ENCODE data around the gene ZDHHC1.

The ZDHHC1 gene

DNA sequence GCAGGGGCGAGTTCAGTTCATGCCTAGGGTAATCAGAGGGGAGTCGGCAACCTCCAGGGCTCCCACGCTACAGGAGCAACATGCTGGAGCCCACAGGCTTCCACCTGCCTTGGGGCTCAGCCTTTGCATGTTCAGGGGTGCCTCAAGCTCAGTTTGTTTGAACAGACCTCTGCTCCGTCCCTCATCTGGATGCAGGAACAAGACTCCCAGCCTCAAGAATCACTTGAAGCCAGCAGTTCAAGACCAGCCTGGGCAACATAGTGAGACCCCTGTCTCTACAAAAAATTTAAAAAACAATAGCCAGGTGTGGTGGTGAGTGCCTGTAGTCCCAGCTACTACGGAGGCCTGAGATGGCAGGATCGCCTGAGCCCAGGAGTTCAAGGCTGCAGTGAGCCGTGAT is 9.7 kb upstream of the ZDHHC1 start:
- H3K4me3 ChIP-seq (ENCODE audit: low read depth, low read length), result no peak overlapping the region
- TF ChIP-seq, protein P1, sequence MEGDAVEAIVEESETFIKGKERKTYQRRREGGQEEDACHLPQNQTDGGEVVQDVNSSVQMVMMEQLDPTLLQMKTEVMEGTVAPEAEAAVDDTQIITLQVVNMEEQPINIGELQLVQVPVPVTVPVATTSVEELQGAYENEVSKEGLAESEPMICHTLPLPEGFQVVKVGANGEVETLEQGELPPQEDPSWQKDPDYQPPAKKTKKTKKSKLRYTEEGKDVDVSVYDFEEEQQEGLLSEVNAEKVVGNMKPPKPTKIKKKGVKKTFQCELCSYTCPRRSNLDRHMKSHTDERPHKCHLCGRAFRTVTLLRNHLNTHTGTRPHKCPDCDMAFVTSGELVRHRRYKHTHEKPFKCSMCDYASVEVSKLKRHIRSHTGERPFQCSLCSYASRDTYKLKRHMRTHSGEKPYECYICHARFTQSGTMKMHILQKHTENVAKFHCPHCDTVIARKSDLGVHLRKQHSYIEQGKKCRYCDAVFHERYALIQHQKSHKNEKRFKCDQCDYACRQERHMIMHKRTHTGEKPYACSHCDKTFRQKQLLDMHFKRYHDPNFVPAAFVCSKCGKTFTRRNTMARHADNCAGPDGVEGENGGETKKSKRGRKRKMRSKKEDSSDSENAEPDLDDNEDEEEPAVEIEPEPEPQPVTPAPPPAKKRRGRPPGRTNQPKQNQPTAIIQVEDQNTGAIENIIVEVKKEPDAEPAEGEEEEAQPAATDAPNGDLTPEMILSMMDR (IDR thresholded peaks at IDR 0.05; ENCODE audit: borderline replicate concordance, insufficient read depth, low read depth, low read length), result no peak

DNA sequence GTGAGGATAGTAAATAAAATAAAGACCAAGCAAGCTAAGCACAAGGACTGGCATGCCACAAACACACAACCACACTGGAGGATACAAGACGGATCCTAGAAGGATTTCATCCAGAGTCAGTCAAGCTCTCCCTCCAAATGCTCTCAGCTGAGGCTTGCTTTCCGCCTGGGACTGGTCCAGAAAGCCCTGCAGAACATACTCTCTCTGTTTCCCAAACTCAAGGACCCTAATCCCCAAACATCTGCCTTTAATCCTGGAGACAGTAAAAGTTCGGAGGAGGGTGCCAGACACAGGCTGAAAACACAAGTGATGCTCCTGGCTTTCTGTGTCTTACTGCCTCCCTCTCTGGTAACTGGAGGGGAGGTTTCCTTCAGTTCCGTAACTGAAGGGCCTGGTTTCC is 9.3 kb upstream of the ZDHHC1 start:
- no peak overlapping the region for H3K4me3 ChIP-seq (ENCODE audit: low read depth, low read length)
- TF ChIP-seq, protein P1 (IDR thresholded peaks at IDR 0.05; ENCODE audit: borderline replicate concordance, insufficient read depth, low read depth, low read length), result no peak

DNA sequence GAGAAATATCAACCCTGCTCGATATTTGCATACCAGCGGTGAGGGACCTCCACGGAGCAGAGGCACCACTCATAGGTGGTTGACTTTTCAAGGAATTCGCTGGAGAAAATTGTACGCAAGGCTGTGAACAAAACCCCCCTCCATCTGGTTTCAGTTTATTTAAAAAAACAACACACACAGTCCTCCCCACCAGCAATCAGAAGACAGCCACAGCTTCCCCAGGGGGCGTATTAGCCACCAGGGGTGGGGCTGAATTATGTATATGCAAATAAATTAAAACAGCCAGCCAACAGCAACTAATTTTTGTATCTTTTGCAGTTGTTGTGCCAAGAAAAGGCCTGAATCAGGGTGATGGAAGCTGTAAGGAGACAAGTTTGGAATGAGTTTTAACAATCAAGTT is 8.8 kb upstream of the ZDHHC1 start:
- no peak overlapping the region for H3K4me3 ChIP-seq (ENCODE audit: low read depth, low read length)
- TF ChIP-seq, protein P1 (IDR thresholded peaks at IDR 0.05; ENCODE audit: borderline replicate concordance, insufficient read depth, low read depth, low read length), result no peak

DNA sequence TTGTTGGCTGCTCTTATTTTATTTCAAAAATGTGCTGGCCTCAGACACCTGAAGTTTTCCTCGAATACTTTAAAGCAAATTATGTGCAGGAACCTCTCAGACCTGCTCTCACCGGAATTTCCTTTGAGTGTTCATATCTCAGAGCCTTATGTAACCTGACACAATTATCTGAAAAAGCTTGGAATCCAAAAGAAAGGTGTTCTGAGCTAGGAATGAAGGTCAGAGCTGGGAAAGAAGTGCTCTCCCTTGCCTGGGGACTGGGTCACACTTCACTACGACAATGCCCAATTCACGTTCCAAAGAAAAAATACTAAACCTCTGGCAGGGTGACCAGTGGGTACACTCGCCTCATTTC is 8.0 kb upstream of the ZDHHC1 start:
- H3K4me3 ChIP-seq (ENCODE audit: low read depth, low read length), result no peak overlapping the region
- TF ChIP-seq, protein P1 (IDR thresholded peaks at IDR 0.05; ENCODE audit: borderline replicate concordance, insufficient read depth, low read depth, low read length), result no peak

DNA sequence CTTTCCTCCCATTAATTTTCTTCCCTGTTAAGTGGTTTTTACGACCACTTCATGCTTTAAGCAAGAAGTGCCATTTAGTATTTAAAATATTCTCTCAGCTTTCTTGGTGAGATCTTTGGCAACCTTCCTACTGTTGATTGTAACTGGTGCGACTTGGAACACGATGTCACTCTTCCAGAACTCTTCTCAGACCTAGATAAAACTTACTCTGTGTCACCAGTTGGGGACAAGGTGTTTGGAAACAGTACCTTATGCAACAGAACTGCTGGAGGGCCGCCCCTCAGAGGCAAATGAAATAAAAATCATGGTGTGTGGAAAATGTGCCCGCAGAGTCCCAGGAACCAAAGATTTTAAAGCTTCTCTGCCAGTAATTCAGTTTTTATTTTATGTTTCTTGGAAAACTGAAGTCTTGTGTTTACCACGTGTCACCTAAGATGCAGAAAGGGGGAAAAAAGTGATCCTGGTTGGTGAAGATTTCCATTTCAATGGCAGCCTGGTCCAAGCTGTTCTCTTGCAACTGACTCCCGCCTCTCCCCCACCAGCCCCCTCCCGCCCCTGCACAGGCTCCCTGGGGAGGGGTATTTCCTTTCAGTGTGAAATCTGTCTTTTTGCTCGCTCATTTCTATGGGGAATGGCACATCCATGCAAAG is 7.5 kb upstream of the ZDHHC1 start:
- TF ChIP-seq, protein P1 (IDR thresholded peaks at IDR 0.05; ENCODE audit: borderline replicate concordance, insufficient read depth, low read depth, low read length), result no peak
- H3K4me3 ChIP-seq (ENCODE audit: low read depth, low read length), result no peak overlapping the region

DNA sequence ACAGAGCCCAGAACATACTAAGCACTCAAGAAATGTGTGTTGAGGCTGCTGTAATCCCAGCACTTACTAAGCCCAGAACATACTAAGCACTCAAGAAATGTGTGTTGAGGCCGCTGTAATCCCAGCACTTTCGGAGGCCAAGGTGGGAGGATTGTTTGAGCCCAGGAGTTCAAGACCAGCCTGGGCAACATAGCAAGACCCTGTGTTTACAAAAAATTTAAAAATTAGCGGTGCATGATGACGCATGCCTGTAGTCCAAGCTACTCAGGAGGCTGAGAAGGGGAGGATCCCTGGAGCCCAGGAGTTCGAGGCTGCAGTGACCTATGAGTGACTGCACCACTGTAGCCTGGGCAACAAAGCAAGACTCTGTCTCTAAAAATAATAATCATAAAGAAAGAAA is 6.7 kb upstream of the ZDHHC1 start:
- TF ChIP-seq, protein P1 (IDR thresholded peaks at IDR 0.05; ENCODE audit: borderline replicate concordance, insufficient read depth, low read depth, low read length), result no peak
- no peak overlapping the region for H3K4me3 ChIP-seq (ENCODE audit: low read depth, low read length)

DNA sequence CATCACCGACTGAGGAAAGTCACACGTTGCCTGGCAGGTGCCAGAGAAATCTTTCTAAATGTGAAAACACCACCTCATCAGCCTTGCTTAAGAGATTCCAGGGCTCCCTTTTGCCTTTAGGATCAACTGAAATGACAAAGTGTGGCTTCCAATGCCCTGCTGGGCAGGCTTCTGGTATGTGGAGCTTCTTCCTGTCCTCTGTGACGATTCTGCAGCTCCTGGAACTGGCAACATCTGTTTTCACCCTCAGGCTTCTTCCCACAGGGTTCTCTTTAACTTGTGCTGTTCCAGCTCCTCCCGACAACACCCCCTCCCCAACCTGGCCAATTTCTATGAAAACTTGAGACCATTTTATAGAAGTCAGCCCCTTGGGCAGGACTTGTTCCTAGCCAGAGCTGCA is 4.8 kb upstream of the ZDHHC1 start:
- TF ChIP-seq, protein P1 (IDR thresholded peaks at IDR 0.05; ENCODE audit: borderline replicate concordance, insufficient read depth, low read depth, low read length), result no peak
- H3K4me3 ChIP-seq (ENCODE audit: low read depth, low read length), result no peak overlapping the region
